Measurements from ENCODE around the gene ALOX15B. TPM values are rescaled to one million over a fixed set of nuclear protein-coding genes. Genes with fewer than 3 reads are reported as not detected.

The ALOX15B gene
- total and polyA plus RNA-seq, 2 donors (not counting 1 experiment from before 2014, with no cell fraction given): not detected

GRCh38 chr17:8068736-8069586 lies 30.1 kb downstream of the ALOX15B start:
- Histone ChIP-seq H3K27ac (ENCODE audit: insufficient read depth, low read length) (no peak overlapping the region), H4K20me1 (ENCODE audit: control insufficient read depth, extremely low read depth, insufficient read depth, low read length) (no peaks in the 10 kb centered on the region), H3K9ac (ENCODE audit: insufficient read depth, low read length) (no peak overlapping the region), H3K4me3 (replicated peaks in 1 of 4; ENCODE audit: control extremely low read depth in 1 of 4, insufficient read depth in 1 of 4, low read depth in 3 of 4, low read length in 4 of 4) (no peak overlapping the region), H3K36me3 (ENCODE audit: control insufficient read depth, insufficient read depth, low read length) (no peaks in the 10 kb centered on the region), H3K4me1 (ENCODE audit: control insufficient read depth, extremely low read depth, insufficient read depth, low read length) (no peaks in the 10 kb centered on the region), H3K27me3 (ENCODE audit: control insufficient read depth, insufficient read depth, low read length) (peaks cover 45% of the 10 kb centered on the region), H2AFZ (ENCODE audit: low read length) (no peak overlapping the region), H3K4me2 (ENCODE audit: extremely low read depth, insufficient read depth, low read length) (no peak overlapping the region), H3K9me3 (ENCODE audit: control insufficient read depth, insufficient read depth, low read depth, low read length) (no peaks in the 10 kb centered on the region), H3K79me2 (ENCODE audit: control insufficient read depth, insufficient read depth, low read length) (no peaks in the 10 kb centered on the region)
- no peak for DNase-seq (ENCODE audit: low read depth in 2 of 2)
- no peak for TF ChIP-seq CTCF (conservative IDR thresholded peaks at IDR 0.05 in 1 of 2, IDR thresholded peaks at IDR 0.05 in 1 of 2; ENCODE audit: low read depth in 1 of 2, low read length in 2 of 2)
- TF ChIP-seq EZH2 (IDR thresholded peaks at IDR 0.05; ENCODE audit: low read length, missing control alignments): no peak

GRCh38 chr17:8069587-8069860 lies 30.7 kb downstream of the ALOX15B start:
- H3K36me3 ChIP-seq (ENCODE audit: control insufficient read depth, insufficient read depth, low read length): no peaks in the 10 kb centered on the region
- H3K27ac ChIP-seq (ENCODE audit: insufficient read depth, low read length): no peak overlapping the region
- no peak overlapping the region for H3K4me2 ChIP-seq (ENCODE audit: extremely low read depth, insufficient read depth, low read length)
- no peak overlapping the region for H3K9ac ChIP-seq (ENCODE audit: insufficient read depth, low read length)
- DNase-seq (ENCODE audit: low read depth in 2 of 2): no peak
- no peaks in the 10 kb centered on the region for H3K9me3 ChIP-seq (ENCODE audit: control insufficient read depth, insufficient read depth, low read depth, low read length)
- H3K79me2 ChIP-seq (ENCODE audit: control insufficient read depth, insufficient read depth, low read length): no peaks in the 10 kb centered on the region
- no peak overlapping the region for H2AFZ ChIP-seq (ENCODE audit: low read length)
- H3K4me1 ChIP-seq (ENCODE audit: control insufficient read depth, extremely low read depth, insufficient read depth, low read length): no peaks in the 10 kb centered on the region
- no peak overlapping the region for H3K4me3 ChIP-seq (replicated peaks in 1 of 4; ENCODE audit: control extremely low read depth in 1 of 4, insufficient read depth in 1 of 4, low read depth in 3 of 4, low read length in 4 of 4)
- H4K20me1 ChIP-seq (ENCODE audit: control insufficient read depth, extremely low read depth, insufficient read depth, low read length): no peaks in the 10 kb centered on the region
- no peak for TF ChIP-seq CTCF (conservative IDR thresholded peaks at IDR 0.05 in 1 of 2, IDR thresholded peaks at IDR 0.05 in 1 of 2; ENCODE audit: low read depth in 1 of 2, low read length in 2 of 2)
- no peak for TF ChIP-seq EZH2 (IDR thresholded peaks at IDR 0.05; ENCODE audit: low read length, missing control alignments)
- H3K27me3 ChIP-seq (ENCODE audit: control insufficient read depth, insufficient read depth, low read length): peaks cover 50% of the 10 kb centered on the region

- Histone ChIP-seq H3K79me2 (ENCODE audit: control insufficient read depth, insufficient read depth, low read length) (no peaks in the 10 kb centered on the region), H2AFZ (ENCODE audit: low read length) (no peak overlapping the region), H3K27ac (ENCODE audit: insufficient read depth, low read length) (no peak overlapping the region), H3K4me2 (ENCODE audit: extremely low read depth, insufficient read depth, low read length) (no peak overlapping the region), H3K36me3 (ENCODE audit: control insufficient read depth, insufficient read depth, low read length) (no peaks in the 10 kb centered on the region), H4K20me1 (ENCODE audit: control insufficient read depth, extremely low read depth, insufficient read depth, low read length) (no peaks in the 10 kb centered on the region), H3K9me3 (ENCODE audit: control insufficient read depth, insufficient read depth, low read depth, low read length) (no peaks in the 10 kb centered on the region), H3K4me3 (replicated peaks in 1 of 4; ENCODE audit: control extremely low read depth in 1 of 4, insufficient read depth in 1 of 4, low read depth in 3 of 4, low read length in 4 of 4) (no peak overlapping the region), H3K4me1 (ENCODE audit: control insufficient read depth, extremely low read depth, insufficient read depth, low read length) (no peaks in the 10 kb centered on the region), H3K27me3 (ENCODE audit: control insufficient read depth, insufficient read depth, low read length) (peaks cover 52% of the 10 kb centered on the region), H3K9ac (ENCODE audit: insufficient read depth, low read length) (no peak overlapping the region)
- no peak for DNase-seq (ENCODE audit: low read depth in 2 of 2)
- TF ChIP-seq CTCF (conservative IDR thresholded peaks at IDR 0.05 in 1 of 2, IDR thresholded peaks at IDR 0.05 in 1 of 2; ENCODE audit: low read depth in 1 of 2, low read length in 2 of 2) (no peak), EZH2 (IDR thresholded peaks at IDR 0.05; ENCODE audit: low read length, missing control alignments) (no peak)
Measured at GRCh38 chr17:8071496-8071895, 32.6 kb downstream of the ALOX15B start.
